B cell (primary cell): Measurements from ENCODE around the gene ABL1. TPM values are rescaled to one million over a fixed set of nuclear protein-coding genes. Genes with fewer than 3 reads are reported as not detected.

Source experiments
- ATAC-seq: fragments of 200-7000 bp; cut with Tn5 transposase; one replicate; pipeline ENCODE4 v1.10.0; 2021; ENCODE audit warnings: low read depth, mild to moderate bottlenecking, moderate number of reproducible peaks, moderate library complexity
- CTCF ChIA-PET: fragments of 350-600 bp; sonication (Branson Sonifier 250); formaldehyde crosslinking; loops from one replicate; lab custom pipeline; 2021; ENCODE audit warnings: antibody characterized with exemption, inconsistent platforms; lab: Charles Lee
- POLR2A ChIA-PET: fragments of 350-600 bp; sonication (Branson Sonifier 250); formaldehyde crosslinking; loops from one replicate; lab custom pipeline; 2021; ENCODE audit warnings: antibody characterized with exemption; lab: Charles Lee
- DNase-seq: peaks from one replicate; pipeline ENCODE4 v3.0.0; 2013
- H2AFZ ChIP-seq: 2 replicates; pipeline ENCODE4 v1.6.1; 2012; ENCODE audit warnings: mild to moderate bottlenecking, low read depth, low read length; ENCODE audit not compliant: insufficient read depth, poor library complexity, severe bottlenecking
- H3K27ac ChIP-seq, 2 donors: 1 replicate in 1 of 2; 2 replicates in 1 of 2; pipeline ENCODE4 v1.5.1; 2012 to 2013; ENCODE audit warnings: low read length in 2 of 2, mild to moderate bottlenecking in 2 of 2, moderate library complexity in 1 of 2
- H3K27me3 ChIP-seq, 4 experiments: fragments of 200-600 bp in 1 of 4; sonication (generic) in 1 of 4; replicated peaks in 1 of 4; 1 replicate in 2 of 4; 2 replicates in 2 of 4; pipeline versions ENCODE4 v1.6.1 to v1.7.0; 2013 to 2016; ENCODE audit warnings: low read length in 3 of 4, mild to moderate bottlenecking in 2 of 4, mixed read lengths in 1 of 4, moderate library complexity in 1 of 4; ENCODE audit not compliant: insufficient read depth in 4 of 4, control insufficient read depth in 3 of 4; ENCODE audit errors: control extremely low read depth in 1 of 4
- H3K36me3 ChIP-seq, 2 experiments: replicated peaks in 1 of 2; 1 replicate in 1 of 2; 2 replicates in 1 of 2; pipeline versions ENCODE4 v1.6.1 to v1.7.1; 2013; ENCODE audit warnings: low read length in 1 of 2; ENCODE audit not compliant: insufficient read depth in 2 of 2, control insufficient read depth in 1 of 2; ENCODE audit errors: control extremely low read depth in 1 of 2, extremely low read depth in 1 of 2
- H3K4me1 ChIP-seq, 2 donors: fragments of 200-600 bp in 1 of 2; sonication (generic) in 1 of 2; 1 replicate in 1 of 2; 2 replicates in 1 of 2; pipeline versions ENCODE4 v1.5.1 to v1.6.1; 2013 to 2017; ENCODE audit warnings: low read length in 2 of 2; ENCODE audit not compliant: control insufficient read depth in 2 of 2, insufficient read depth in 2 of 2
- H3K4me2 ChIP-seq: replicated peaks from 2 replicates; pipeline ENCODE3; 2012; ENCODE audit warnings: mild to moderate bottlenecking, low read depth, low read length; ENCODE audit not compliant: poor library complexity, severe bottlenecking
- H3K4me3 ChIP-seq, 5 experiments: fragments of 200-600 bp in 1 of 5; sonication (generic) in 1 of 5; 1 replicate in 3 of 5; 2 replicates in 2 of 5; pipeline versions ENCODE4 v1.5.1 to v1.7.0; 2011 to 2016; ENCODE audit warnings: low read length in 4 of 5, mild to moderate bottlenecking in 4 of 5, low read depth in 2 of 5, control low read depth in 1 of 5, moderate library complexity in 1 of 5; ENCODE audit not compliant: insufficient read depth in 1 of 5; ENCODE audit errors: control extremely low read depth in 1 of 5, extremely low read depth in 1 of 5
- H3K79me2 ChIP-seq: fragments of 200-600 bp; sonication (generic); one replicate; pipeline ENCODE4 v1.6.0; 2016; ENCODE audit warnings: low read length; ENCODE audit not compliant: control insufficient read depth, insufficient read depth
- H3K9ac ChIP-seq: fragments of 200-600 bp; sonication (generic); 2 replicates; pipeline ENCODE4 v1.6.1; 2017; ENCODE audit warnings: mild to moderate bottlenecking, low read length, moderate library complexity
- H3K9me3 ChIP-seq, 3 donors: one replicate each; pipeline versions ENCODE4 v1.6.1 to v1.7.1; 2013; ENCODE audit warnings: low read length in 2 of 3; ENCODE audit not compliant: control insufficient read depth in 2 of 3, insufficient read depth in 1 of 3; ENCODE audit errors: control extremely low read depth in 1 of 3
- H4K20me1 ChIP-seq: 2 replicates; pipeline ENCODE4 v1.6.0; 2012; ENCODE audit warnings: mild to moderate bottlenecking, low read length; ENCODE audit not compliant: insufficient read depth, control insufficient read depth, poor library complexity, severe bottlenecking
- H3K27ac Mint-ChIP-seq: one replicate; pipeline ENCODE4 v1.8.0; 2021; ENCODE audit warnings: mixed read lengths
- H3K27me3 Mint-ChIP-seq: one replicate; pipeline ENCODE4 v1.8.0; 2021; ENCODE audit warnings: mixed read lengths
- H3K4me1 Mint-ChIP-seq: one replicate; pipeline ENCODE4 v1.8.0; 2021; ENCODE audit warnings: mixed read lengths
- H3K4me3 Mint-ChIP-seq: one replicate; pipeline ENCODE4 v1.8.0; 2021; ENCODE audit warnings: mixed read lengths
- H3K9me3 Mint-ChIP-seq: one replicate; pipeline ENCODE4 v1.8.0; 2022; ENCODE audit warnings: mixed read lengths; ENCODE audit not compliant: insufficient read depth
- CTCF ChIP-seq: fragments of 200-600 bp; IDR thresholded peaks from one replicate; pipeline ENCODE4 v1.8.0; 2022; ENCODE audit warnings: antibody characterized with exemption, mild to moderate bottlenecking
- EZH2 ChIP-seq: IDR thresholded peaks from 2 replicates; pipeline ENCODE4 v1.6.1; 2012; ENCODE audit warnings: borderline replicate concordance, low read depth, mild to moderate bottlenecking, moderate library complexity, low read length; ENCODE audit not compliant: insufficient read depth, poor library complexity, severe bottlenecking
- WGBS: methylation state at CpG from one replicate; pipeline ENCODE4 v1.1.5; 2013; ENCODE audit warnings: missing lambda C conversion rate; ENCODE audit not compliant: insufficient coverage; 5-methylcytosine and 5-hydroxymethylcytosine counted together
- intact Hi-C: fragments of 100-400 bp; cut with micrococcal nuclease; formaldehyde crosslinking; loops from one replicate; pipeline ENCODE4 v1.10.0; 2022
- polyA plus RNA-seq: library from polyadenylated mRNA; depleted of rRNA; stranded (reverse); fragments of >200 nt; gene quantifications from 2 replicates; pipeline ENCODE4 v1.2.3, GENCODE V29; 2012
- total RNA-seq, 2 donors: library from RNA; stranded (reverse); fragments of 120-200 nt in 1 of 2; gene quantifications; 1 replicate in 1 of 2; 2 replicates in 1 of 2; pipeline versions ENCODE4 v1.2.3 to v1.2.4, GENCODE V29; 2013 to 2022

Gene ABL1
- total and polyA plus RNA-seq, 2 donors (not counting 1 experiment from before 2014, with no cell fraction given): 11.9 to 46.0 TPM

- Mint-ChIP-seq H3K4me1 (peaks cover 5% of the 10 kb centered on the region), H3K9me3 (peaks cover 3% of the 10 kb centered on the region), H3K27ac (no peak overlapping the region), H3K27me3 (no peaks in the 10 kb centered on the region), H3K4me3 (no peak overlapping the region)
- POLR2A ChIA-PET: no interaction called here
- DNase-seq (no peak), ATAC-seq (no peak)
- Histone ChIP-seq H3K27ac (no peak overlapping the region), H3K4me1 (no peaks in the 10 kb centered on the region), H2AFZ (no peak overlapping the region), H4K20me1 (no peaks in the 10 kb centered on the region), H3K9ac (no peak overlapping the region), H3K9me3 (peaks cover 0 to 5% (median 3%) of the 10 kb centered on the region in 3 donors), H3K4me2 (no peak overlapping the region), H3K4me3 (no peak overlapping the region), H3K36me3 (no peaks in the 10 kb centered on the region), H3K27me3 (no peaks in the 10 kb centered on the region), H3K79me2 (peaks cover 7% of the 10 kb centered on the region)
- TF ChIP-seq CTCF (no peak), EZH2 (no peak)
- WGBS: 100% methylated on average over 2 of the region's 6 CpGs
- intact Hi-C loops: no loop called here
- CTCF ChIA-PET: no interaction called here
Measured at GRCh38 chr9:130817914-130818313, 17.1 kb upstream of the ABL1 start.

- Histone ChIP-seq H3K79me2 (peaks cover 7% of the 10 kb centered on the region), H3K27me3 (no peaks in the 10 kb centered on the region), H3K9me3 (peaks cover 0 to 5% (median 3%) of the 10 kb centered on the region in 3 donors), H4K20me1 (no peaks in the 10 kb centered on the region), H3K9ac (no peak overlapping the region), H2AFZ (no peak overlapping the region), H3K36me3 (no peaks in the 10 kb centered on the region), H3K27ac (no peak overlapping the region), H3K4me2 (no peak overlapping the region), H3K4me1 (no peaks in the 10 kb centered on the region), H3K4me3 (no peak overlapping the region)
- Mint-ChIP-seq H3K4me3 (no peak overlapping the region), H3K4me1 (peaks cover 2% of the 10 kb centered on the region), H3K27ac (no peak overlapping the region), H3K9me3 (peaks cover 3% of the 10 kb centered on the region), H3K27me3 (no peaks in the 10 kb centered on the region)
- CTCF ChIA-PET: interaction anchor here (0.6 kb wide), 1 partner anchor 1497 kb away, joined by 3 read pairs; no protein-coding TSS in a partner anchor
- ATAC-seq (no peak), DNase-seq (no peak)
- TF ChIP-seq CTCF (no peak), EZH2 (no peak)
- intact Hi-C loops: no loop called here
- 79% methylated on average over 3 of the region's 5 CpGs for WGBS
- POLR2A ChIA-PET: no interaction called here
Measured at GRCh38 chr9:130820135-130820738, 14.8 kb upstream of the ABL1 start.
